ENCODE measurements around the gene CCDC27.

CCDC27 gene

GRCh38 chr1:3752400-3752945 lies at the start of gene CCDC27:
CCDC27 (plus strand) TSS chr1:3752450; CDS start chr1:3752482, 32 bp downstream.
- no peak for DNase-seq

- DNase-seq = no peak
Observed at GRCh38 chr1:3702528-3702927, 49.7 kb upstream of the CCDC27 start.

GRCh38 chr1:3702990-3703728 lies 49.1 kb upstream of the CCDC27 start:
- no peak for DNase-seq

DNA sequence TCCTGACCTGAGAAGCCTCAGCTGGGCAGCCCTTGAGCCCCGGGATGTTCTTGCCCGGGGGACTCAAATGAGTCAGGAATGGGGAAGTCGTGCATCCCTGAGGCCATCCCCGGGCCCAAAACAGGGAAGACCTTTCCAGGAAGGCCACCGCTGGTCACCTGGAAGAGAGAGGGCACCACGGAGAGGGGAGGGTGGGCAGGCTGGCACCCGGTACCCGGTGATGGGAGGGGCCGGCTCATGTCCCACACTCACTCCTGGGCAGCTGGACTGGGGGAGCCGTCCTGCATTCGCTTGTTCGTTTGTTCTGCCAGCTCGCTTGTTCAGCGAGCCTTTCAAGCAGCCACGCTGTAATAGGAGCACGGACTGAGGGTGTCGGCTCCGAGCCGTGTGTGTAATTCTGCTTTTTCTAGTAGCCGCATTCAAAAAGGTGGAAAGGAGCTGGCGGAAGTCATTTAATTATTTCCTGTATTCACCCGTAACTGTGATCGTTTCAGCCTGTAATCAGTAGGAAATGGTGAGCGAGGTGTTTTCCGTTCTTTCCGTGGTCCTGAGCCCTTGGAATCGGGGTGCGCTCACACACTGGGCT lies 48.4 kb upstream of the CCDC27 start:
- DNase-seq = no peak

DNA sequence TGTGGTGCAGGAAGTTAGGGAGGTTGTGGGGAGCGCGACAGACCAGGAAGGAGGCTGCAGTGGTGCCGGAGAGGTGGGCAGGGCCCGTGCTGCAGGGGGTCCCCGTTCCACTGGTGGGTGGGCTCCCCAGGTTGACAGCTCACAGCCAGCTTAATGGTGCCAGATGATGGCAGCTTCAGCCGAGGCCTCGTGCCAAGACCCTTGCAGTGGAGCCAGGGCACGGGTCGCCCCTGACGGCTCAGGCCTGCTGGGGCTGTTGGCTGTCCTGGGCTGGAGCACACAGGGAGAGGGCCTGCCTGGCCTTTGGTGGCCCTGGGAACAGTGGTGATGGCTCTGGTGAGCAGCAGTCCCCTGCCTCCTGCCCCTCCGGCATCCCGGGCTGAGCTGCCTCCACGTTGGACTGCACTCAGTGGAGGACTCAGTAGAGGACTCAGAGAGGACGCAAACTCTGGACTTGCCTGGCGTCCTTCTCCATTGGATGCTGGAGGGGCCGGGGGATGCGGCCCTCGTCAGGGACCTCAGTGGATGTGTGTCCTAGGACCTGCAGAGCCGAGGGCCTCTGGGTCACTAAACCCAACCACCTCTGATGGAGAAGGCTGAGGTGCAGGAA lies 46.8 kb upstream of the CCDC27 start:
- no peak for DNase-seq

DNA sequence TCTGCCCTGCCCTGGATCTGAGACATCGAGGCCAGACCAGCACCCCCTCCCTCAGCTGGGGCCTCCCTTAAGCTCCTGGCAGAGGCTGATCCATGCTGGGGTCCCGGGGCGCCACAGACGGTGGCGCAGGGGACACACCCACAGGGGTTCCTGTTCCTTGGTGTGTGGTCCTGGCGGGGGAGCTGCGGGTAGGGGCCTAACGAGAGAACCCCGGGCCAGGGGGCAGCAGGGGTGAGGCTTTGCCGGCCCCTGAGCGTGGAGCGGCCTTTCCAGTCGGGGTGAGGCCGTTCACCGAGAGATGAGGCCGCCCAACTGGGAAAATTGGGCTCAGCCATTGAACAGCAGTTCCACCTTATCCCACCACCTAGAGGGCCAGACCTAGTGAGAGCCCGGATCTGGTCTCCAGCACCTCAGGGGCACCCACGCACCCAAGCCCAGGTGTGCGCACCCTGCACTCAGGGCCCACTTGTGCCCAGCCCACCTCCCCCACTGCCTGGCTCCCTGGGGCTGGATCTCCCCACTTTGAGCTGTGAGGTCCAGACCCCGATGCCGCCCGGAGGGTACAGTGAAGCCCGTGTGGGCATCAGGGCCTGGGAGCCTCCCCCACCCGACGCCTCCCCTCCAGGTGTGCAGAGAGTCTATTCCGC lies 45.5 kb upstream of the CCDC27 start:
- no peak for DNase-seq

GRCh38 chr1:3707298-3707938 lies 44.8 kb upstream of the CCDC27 start:
- no peak for DNase-seq

GRCh38 chr1:3707939-3708328 lies 44.3 kb upstream of the CCDC27 start:
- no peak for DNase-seq

DNA sequence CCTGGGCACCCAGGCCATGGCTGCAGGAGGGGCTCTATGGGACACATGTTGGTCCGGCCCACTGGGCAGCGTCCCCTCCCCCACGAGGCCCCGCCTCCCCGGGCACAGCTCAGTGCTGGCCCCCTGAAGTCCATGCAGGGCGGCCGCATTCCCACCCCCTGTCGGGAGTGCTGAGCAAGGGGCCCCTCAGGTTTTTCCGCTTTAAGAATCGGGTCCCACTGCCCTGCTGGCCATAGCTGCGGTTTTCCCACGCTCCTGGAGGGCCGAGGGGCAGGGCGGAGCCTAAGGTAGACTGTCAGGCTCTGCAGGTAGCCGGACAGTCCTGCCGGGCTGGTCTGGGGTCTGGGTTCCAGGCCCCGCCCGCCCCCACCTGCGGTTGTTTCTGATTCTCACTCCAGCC lies 43.5 kb upstream of the CCDC27 start:
- DNase-seq = no peak

DNA sequence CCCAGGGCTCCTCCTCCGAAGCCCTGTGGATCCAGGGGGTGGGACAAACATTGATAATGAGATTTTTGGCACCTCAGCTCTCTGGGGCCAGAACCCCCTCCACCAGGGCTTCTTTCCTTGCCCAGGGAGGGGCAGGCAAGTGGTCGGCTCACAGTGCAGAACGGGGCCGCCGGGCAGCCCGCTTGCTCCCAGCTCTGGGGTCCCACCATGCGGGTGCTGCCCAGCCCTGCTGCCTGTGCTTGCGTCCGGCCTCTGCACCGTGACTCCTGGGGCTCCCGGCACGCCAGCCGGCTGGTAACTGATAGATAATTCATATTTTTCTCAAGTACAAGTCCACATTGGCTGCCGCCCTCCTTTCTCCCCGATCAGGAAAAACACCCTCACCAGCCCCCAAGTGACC lies 42.0 kb upstream of the CCDC27 start:
- peak; percentile 17 for DNase-seq

DNA sequence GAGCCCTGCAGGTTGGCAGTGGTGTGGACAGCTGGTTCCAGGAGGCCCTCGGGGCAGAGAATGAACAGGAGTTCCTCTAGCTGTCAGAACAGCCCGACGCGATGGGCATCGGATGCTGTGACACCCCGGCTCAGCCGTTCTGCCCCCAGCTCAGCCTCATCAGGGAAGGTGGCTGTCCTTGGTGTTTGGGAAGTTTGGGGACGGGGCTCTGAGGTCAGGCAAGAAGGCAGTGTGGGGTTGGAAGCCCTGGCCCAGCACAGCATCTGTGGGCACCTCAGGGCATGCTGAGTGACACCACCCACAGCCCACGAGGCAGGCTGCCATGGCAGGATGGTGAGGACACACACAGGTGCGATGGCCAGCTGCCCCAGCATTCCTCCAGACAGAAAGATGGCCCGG lies 40.9 kb upstream of the CCDC27 start:
- no peak for DNase-seq

GRCh38 chr1:3711780-3712451 lies 40.3 kb upstream of the CCDC27 start:
- DNase-seq = no peak

- DNase-seq = peak; percentile 13
Observed at GRCh38 chr1:3712573-3713535, 39.4 kb upstream of the CCDC27 start.

DNA sequence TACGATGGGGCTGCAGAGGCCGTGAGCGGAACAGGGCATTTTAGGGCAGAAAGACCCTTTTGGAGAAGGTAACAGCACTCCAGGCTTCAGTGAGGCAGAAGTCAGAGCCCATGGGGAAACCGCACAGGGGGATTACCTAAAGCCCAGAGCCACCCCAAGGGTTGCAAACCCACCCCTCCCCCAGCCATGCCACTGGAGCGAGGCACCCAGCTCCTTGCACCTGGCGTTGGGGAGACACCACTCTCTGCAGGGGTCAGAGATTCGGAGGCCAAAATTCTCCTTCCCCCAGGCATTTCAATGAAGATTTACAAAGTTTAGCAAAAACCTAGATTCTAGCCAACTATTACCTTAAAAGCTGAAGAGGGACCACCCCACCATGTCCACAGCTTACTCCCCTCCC lies 38.4 kb upstream of the CCDC27 start:
- DNase-seq = no peak

- DNase-seq = no peak
Observed at GRCh38 chr1:3714284-3714741, 37.9 kb upstream of the CCDC27 start.

DNA sequence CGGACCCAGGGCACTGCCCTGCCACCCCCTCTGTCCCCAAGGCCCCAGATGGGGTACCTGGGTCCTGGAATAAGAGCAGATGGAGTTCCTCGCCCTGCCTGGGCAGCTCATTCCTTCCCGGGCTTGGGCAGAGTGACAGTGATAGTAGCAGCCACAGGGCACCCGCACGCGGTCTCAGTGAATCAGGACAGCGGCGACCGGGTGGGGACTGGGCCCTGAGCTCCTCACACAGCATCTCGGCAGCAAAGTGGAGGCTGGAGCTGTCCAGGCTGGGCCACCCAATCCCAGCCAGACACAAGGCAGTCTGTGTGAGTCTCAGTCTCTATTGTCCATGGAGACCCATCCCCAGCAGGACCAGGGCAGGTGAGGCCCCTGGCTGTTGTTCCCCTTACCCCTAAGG lies 37.4 kb upstream of the CCDC27 start:
- DNase-seq = no peak

DNA sequence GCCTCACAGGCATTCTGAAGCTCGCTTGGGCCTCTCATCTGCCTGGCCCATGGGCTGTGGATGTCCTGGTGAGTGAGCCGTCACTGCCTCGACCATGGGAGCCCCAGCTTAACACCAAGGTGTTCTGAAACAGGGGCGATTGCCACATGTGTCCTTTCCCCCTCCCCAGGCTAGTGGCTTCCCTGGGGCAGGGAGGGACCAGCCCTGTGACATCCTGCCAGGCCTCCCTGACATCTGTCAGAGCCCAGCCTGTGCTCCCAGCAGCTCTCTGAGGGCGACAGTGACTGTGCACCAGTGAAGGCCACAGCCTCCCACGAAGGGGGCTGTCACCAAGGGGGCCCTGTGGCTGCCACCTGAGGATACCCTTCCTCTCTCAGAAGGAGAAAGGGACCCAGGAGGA lies 35.9 kb upstream of the CCDC27 start:
- DNase-seq = no peak

GRCh38 chr1:3717041-3717714 lies 35.1 kb upstream of the CCDC27 start:
- peak; percentile 19 for DNase-seq

- DNase-seq = no peak
Observed at GRCh38 chr1:3717715-3718601, 34.3 kb upstream of the CCDC27 start.

DNA sequence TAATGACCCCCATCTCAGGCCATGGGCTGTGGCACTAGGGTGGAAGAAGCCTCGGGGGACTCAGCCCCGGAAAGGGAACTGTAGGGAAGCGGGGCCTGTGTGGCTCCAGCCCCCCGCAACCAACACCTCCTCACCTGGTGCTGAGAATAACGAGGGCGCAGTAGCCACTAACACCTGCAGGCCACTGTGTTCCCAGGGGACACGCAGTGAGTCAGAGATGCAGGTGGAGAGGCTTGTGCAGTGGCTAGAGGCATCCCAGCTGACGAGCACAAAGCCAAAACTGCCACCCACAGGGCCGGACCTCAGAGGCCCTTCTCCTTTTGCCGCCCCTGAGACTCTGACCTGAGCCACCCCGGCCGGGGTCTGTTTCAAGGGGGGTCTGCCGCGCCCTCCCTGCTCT lies 33.5 kb upstream of the CCDC27 start:
- no peak for DNase-seq

Measured in OCI-M1 (cell line).